Endothelial cell of hepatic sinusoid (primary cell): Measurements from ENCODE around the gene ELFN1.

Experiments
- in situ Hi-C: cut with HindIII; loops from 2 replicates; pipeline ENCODE4 v1.10.0; 2017; ENCODE audit warnings: low sequenced_read_pairs

The ELFN1 gene

DNA sequence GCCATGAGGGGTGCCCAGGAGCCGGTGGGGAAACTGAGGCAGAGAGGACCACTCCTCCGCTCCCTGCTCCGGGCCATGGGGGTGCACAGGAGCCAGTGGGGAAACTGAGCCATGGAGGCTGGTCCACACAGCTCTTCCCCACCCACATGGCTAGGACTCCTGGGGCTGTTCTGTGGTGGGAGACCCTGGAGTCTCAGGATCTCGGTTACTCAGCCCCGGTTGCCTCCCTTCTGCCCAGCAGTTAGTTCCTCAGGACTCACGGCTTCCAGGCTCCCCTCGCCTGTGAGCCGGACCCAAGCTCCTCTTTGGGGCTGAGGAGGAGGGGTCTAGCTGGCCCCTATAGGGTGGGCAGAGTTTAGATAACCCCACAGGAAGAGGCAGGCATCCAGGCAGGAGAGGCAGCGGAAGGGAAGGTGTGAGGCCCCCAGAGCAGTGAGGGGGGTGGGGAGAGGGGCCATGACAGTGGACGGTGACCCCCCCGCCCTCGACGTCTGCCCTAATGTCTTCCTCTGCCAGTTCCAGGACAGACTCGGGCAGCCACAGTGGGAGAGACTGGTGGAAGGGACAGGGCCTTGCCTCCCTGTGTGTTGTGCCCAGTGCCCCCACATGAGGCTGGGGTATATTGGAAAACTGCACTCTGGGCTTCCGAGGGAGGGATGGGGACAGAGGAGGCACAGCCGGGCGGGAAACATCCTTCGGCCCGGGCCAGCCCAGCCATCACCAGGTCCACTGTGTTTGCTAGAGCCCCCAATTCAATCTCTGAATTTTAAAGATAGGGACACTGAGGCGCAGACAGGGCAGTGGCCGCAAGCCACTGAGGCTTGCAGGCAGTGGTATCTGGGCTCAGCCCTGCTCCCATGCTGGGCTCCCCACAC is 4.3 kb downstream of the ELFN1 start:
- in situ Hi-C loops: no loop called here

DNA sequence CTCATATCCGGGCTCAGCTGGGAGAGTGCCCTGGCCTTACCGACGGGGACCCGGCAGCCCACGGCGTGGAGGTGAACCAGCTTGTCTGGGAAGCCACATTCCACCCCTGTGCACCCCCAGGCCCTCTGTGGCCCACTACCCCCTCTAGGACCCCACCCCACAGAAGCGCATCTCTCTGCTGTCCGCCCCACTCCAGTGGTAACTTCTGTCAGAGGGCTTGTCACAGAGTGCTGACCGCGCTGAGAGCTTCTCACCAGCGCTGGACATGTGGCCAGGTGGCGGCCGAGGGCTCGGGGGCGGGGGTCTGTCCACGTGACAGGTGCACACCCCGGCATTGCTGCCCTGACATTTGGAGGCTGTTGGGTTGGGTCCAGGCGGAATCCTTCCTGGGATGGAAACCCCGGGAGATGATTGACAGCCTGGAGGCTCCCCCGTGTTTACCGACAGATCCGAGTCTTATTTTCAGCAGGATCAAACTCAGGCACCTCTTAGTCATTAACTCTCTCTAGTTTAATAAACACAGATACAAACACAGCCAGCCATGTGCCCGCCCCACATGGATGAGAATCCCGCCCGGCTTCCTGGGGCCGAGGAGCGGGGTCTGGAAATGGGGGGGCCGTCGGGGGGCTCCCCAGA is 5.1 kb downstream of the ELFN1 start:
- in situ Hi-C loops: no loop called here

DNA sequence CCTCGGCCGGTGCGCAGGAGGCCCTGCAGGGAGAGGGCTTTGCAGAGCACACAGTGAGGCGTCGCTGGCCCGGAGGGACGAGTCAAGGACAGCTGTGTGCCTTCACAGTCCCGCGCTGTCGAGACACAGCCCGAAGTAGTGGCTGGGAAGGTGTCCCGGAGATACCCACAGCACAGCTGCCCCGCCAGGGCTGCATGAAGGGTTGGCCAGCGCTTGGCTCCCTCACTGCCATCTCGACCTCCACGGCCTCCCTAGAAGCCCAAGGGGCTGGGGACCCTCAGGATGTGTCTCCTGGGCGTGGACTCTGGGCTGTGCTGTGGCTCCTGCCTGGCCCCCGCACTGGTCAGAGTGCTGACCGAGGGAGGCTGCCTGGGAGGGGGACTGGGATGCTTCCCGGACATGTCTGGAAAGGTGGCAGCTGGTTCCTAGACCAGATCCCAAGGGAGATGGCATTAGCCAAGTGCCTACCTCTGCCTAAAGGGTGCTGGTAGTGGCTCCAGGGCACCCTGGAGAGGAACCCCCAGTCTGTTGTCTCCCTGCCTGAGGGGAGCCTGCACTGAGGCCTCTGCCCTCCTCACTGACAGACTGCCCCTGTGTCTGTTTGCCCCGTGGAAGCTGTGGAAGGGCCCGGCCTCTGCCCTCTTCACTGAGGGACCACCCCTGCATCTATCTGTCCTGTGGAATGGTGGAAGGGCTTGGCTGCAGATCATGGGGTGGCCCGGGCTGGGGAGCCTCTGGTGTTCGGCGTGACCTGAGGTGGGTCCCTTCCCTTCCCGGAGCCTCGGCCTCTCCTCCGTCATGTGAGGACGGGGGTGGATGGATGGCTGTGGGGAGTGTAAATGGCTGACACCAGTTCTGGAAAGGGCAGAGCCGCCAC is 5.8 kb downstream of the ELFN1 start:
- in situ Hi-C loops: no loop called here

DNA sequence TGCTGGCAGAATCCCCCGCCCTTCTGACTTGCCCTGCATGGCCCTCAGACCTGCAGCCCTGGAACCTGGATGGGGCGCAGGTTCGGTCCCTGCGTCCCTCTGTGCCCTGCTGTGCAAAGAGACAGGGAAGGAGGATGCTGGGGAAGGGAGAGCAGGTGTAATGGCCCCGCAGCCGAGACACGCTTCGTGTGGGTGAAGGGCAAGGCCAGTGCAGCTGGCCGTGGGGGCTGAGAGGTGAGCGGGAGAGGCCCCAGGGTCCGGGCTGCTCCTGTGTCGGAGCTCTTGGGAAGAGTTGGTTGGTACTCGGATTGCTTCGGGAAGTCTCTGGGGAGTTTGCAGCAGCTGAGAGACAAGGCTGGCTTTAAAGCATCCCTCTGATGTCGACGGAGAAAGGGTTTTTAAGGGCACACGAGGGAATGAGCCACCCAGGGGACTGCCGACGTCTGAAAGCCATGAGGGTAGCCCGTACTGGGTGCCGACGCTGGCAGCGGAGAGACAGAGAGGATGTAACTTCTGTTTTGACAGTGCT is 6.5 kb downstream of the ELFN1 start:
- in situ Hi-C loops: no loop called here

DNA sequence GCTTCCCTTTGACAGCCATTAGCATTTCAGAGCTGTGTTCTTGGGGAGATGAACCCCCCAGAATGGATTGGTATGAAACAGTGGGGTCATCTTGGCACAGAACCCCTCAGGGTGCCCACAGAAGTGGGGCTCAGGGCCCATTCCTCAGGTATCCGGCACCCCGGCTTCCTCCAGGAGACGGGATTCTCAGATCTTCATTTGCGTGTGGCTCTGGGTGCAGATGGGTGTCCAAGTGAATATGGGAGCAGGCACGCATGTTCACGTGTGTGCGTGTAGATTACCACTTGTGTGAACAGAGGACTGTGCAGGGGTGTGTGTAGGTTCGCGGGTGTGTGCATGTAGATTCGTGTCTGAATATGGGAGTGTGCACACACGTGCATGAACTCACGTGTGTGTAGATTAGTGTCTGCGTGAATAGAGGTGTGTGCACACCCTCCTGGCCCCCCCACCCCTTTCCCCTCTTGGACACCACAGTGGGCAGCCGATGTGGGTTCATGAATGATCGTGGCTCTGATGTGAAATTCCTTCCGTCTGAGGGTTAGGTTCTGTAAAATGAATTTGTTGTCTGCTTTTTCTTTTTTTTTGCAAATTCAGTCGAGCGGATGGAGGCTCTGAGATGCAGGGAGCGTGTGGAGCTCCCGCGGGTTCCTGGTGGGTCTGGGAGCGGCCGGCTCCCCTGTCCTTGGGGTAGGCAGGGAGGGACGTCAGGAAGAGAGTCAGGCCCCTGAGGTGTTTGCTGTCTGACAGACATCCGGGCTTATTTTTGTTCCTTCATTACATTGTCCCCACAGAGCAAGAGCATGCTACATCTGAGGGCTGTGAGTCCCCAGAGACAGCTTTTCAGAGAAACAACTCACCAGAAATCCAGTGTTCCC is 7.4 kb downstream of the ELFN1 start:
- in situ Hi-C loops: no loop called here

DNA sequence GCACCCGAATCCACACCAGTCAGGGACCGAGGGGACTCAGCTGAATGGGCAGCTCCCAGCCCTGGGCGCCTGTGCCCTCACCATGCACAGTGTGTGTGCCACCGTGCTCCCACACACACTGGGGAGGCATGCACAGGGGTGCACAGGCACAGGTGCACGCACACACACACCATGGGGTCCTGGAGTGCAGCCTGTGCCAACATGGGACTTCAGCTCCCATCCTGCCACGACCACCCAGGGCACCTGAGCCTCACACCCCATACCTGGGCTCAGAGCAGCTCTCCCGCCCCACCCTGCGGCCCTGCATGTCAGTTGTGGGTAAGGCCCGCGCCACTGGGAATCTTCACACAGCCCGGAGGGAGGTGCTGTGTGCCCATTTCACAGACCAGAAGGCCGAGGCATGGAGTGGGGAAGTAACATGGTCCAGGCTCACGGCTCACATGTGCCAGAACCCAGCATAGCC is 8.0 kb downstream of the ELFN1 start:
- in situ Hi-C loops: no loop called here

DNA sequence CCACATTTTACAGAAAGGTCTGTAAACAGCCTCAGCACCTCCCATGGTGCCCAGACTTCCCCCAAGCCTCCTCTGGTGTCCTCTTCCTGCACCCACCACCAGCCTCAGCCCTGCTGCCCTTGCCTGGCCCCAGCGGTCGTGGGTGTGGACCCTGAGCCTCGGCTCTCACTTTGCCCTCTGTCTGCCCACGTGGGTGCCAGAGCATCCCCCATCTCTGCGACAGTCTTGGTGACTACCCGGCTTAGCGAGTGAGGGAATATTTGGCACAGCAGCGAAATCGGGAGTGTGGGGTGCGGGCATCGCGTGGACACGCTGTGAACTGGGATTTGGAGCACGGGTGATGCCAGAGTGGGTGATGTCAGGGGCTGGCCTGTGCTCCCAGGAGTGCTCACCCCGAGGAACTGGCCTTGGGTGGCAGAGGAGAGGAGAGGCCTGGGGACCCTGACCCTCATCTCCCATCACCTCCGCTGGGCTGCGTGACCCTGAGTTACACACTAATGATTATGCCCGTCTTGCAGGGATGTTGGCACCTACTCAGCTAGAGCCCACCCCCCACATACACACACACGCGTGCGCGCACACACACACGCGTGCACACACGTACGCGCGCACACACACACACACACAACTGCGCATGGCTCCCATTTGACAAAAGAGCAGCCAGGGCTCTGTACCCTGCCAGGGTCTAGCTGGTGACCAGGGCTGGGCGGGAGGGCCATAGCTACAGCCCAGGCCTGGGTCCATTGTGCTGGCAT is 8.7 kb downstream of the ELFN1 start:
- in situ Hi-C loops: no loop called here

DNA sequence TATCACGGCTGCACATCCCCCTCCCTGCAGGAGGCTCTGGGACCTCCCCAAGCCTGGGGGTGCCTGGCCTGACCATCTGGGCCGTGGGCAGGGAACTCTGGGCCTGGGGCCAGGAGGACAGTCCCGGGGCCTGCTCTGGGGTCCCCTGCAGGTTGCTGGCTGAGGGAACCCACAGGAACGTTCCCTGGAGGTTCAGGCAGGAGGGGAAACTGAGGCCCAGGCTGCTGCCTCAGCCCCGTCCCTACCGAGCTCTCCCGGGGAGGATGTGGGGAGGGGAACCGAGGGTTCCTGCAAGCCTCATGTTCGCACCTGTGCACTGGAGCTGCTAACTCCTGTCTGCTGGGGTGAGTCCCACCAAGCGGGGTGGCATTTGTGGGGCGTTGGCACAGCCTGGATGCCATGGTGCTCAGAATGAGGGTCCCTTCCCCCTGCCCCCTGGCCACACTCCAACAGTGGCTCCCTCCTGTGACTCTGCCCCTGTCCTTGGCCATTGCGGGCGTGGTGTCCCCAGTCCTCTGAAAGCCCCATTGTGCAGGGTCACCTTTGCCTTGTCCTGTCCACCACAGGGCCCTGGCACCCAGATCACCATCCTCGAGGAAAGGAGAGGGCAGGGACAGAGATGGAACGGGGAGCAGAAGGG is 9.4 kb downstream of the ELFN1 start:
- in situ Hi-C loops: no loop called here

DNA sequence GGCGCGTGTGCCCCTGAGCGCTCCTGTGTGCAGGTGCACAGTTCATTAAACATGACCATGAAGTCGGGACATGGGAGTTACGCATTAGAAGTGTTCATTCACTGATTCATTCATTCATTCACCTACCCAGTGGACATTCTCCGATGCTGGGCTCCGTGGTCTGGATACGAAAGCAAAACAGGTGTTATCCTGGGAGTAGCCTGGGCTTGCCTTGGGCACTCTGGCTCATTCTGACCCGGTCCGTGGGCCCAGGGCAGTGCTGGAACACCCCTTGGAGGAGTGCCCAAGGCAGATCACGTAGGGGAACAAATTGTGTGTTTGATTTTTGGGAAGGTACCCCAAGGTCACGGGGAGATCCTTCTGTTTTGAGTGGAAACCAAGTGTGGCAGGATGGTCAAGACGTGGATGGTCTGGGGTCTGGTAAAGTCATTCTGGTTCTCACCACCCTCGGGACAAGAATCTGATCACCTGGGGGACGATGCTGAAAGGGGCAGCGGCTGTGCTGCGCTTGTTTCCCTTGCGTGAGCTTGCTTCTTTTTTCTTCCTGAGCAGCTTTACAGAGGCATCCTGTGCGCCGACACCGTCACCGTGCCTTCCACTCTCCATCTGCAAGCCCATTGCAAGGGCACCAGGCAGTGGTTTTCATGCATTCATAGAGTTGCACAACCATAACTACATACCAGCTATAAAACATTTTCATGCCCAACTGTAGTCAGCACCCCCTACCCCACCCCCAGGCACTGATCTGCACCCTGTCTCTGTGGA is 10.1 kb downstream of the ELFN1 start:
- in situ Hi-C loops: no loop called here

DNA sequence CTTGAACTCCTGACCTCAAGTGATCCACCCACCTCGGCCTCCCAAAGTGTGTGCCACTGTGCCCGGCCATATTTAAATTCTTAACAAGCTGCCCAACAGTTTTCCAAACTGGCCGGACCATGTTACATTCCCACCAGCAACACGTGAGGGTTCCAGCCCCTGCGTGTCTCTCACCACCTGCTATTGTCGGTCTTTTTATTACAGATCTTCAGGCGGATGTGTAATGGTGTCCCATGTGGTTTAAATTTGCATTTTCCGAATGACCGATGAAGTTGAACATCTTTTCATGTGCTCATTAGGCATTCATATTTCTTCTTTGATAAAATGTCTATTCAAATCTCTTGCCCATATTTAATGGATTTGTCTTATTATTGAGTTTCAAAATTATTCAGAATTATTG is 11.5 kb downstream of the ELFN1 start:
- in situ Hi-C loops: no loop called here

DNA sequence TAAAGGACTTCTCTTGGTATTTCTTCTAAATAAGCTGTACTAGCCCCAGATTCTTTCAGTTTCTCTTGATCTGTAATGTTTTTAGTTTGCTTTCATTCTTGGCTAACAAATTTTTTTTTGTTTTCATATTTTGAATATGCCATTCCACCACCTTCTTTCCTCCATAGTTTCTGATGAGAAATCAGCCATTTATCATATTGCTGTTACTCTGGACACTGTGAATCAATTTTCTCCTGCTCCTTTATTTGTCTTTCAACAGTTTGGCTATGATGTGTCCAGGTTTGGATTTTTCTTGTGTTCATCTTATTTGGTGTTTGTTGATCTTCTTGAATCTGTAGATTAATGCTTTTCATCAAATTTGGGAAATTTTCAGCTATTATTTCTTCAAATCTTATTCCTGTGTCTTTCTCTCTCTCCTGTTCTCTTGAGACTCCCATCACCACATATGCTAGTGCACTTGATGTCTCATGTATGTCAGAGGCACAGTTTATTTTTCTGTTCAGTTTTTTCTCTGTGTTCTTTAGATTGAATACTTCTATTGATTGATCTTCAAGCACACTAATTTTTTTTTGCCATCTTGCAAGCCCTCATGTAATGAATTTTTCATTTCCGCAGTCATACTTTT is 15.0 kb downstream of the ELFN1 start:
- in situ Hi-C loops: no loop called here

DNA sequence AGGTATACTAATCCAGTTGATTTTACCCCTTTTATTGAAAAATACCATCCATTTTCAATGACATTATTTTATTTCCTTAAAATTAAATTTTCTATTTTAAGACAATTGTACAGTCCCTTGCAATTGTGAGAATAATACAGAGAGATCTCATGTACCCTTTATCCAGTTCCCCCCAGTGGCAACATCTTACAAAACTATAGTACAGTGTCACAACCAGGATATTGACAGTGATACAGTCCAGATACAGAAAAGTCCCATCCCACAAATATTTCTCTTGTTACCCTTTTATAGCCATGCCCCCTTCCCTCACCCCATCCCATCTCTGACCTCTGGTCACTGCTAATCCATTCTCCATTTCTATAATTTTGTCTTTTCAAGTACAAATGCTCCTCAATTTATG is 18.5 kb downstream of the ELFN1 start:
- in situ Hi-C loops: no loop called here

DNA sequence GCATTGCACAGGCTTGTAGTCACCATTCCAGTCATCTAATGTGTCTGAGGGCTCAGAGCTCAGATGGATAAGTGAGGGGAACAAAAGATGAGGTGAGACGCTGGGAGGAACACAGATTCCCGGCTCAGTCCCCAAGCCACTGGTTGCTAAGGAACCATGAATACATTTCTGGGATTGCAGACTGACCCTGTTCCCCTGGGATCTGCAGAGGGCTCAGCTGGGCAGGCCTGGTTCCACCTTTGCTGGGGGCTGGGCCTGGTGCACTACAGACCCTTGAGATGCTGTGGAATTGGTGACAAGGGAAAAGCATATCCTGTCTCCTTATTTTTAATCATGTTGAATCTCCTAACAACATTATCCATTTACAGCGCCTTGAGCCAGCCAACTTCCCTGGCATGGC is 19.2 kb downstream of the ELFN1 start:
- in situ Hi-C loops: no loop called here

DNA sequence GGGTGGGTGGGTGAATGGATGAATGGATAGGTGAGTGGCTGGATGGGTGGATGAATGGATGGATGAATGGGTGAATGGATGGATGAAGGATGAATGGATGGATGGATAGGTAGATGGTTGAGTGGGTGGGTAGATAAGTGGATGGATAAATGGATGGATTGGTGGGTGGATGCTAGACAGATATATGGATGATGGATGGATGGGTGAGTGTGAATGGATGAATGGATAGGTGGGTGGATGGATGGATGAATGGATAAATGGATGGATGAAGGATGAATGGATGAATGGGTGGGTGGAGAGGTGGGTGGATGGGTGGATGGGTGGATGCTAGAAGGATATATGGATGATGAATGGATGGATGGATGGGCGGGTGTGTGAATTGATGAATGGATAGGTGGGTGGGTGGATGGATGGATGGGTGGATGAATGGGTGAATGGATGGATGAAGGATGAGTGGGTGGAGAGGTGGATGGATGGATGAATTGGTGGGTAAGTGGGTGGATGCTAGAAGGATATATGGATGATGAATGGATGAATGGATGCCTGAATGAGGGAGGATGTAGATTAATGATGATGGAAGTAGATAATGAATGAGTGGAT is 20.4 kb downstream of the ELFN1 start:
- in situ Hi-C loops: no loop called here

DNA sequence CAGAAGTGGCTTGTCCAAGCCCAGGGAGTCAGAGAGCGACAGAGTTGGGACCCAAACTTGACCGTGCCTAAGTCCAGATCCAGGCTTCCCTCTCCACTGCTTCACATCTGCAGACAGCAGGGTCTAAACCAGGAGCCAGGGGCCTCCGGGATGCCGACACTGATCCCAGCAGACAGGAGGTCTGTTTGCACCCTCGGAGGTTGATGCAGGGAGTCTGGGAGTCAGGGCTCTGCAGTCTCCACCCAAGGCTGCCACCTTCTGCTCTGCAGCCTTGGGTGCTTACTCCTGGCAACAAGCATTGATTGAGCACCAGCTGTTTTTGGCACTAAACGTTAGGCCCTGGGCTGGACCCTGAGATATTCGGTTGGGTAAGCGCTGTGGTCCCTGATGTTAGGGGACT is 21.0 kb downstream of the ELFN1 start:
- in situ Hi-C loops: no loop called here

DNA sequence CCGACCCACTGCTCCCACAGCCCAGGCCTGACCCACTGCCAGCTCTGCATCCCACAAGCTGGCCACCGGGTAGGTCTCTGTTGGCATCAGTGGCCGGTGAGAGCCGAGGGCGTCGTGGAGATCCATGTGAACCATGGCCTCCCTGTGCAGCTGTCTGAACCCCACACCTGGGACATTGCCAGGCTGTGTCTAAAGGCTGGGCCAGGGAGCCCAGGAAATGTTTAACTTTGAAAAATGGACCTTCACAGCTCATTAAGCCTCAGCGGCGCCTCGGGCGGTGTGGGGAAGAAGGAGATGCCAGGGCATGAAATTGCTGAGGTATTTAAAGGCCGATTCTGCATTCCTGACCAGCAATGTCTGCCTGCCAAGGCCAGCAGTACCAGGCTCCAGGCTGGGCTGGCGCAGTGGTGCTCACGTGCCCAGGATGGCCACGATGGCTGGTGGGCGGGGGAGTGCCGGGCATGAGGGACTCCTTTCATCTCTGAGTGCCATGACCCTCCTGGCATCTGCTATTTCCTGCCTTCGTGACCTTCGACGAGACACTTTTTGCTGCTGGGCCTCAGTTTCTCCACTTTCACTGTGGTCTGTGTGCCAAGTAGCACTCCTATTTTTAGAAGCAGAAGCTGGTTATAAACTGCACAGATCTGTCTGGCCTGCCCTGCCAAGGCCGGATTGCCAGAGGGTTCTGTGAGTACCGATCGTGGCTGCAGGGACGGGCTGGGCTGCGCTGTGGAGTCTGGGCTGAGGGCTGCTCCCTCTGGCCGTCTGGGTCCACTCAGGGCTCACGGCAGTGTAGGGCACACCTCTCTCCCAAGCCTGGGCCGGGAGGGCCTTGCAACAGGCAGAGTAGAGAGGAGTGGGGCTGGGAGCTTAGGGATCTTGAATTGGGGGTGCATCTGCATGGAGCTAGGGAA is 21.8 kb downstream of the ELFN1 start:
- in situ Hi-C loops: no loop called here
